ENCODE results near the gene POLR1A.

POLR1A gene

DNA sequence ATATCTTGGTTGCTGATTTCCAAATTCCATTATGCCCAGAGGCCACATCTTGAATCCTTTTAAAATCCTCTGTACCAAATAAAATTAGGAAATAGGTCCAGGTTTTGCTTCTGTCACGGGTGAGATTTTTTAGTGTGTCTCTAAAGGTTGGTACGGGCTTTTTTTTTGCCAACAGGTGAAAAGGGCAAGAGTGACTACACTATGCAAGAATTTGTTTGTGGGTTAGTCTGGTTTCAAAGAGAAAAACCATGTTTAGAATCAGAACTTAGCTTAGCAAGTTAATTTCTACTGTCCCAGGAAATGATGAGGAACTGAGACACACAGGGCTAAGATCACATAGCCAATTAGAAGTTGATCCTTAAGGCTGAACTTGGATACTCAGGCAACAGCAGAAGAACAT, 41.7 kb downstream of the POLR1A start:
- peaks cover 88% of the 10 kb centered on the region for H3K36me3 Mint-ChIP-seq (ENCODE audit: low read depth)
- H3K4me3 Mint-ChIP-seq, result no peak overlapping the region
- no peaks in the 10 kb centered on the region for H3K27me3 Mint-ChIP-seq
- H3K27ac Mint-ChIP-seq, result no peak overlapping the region
- no peaks in the 10 kb centered on the region for H3K9me3 Mint-ChIP-seq
- intact Hi-C loops (cut with micrococcal nuclease), result no loop called here
- peaks cover 10% of the 10 kb centered on the region for H3K4me1 Mint-ChIP-seq (ENCODE audit: low read depth)

DNA sequence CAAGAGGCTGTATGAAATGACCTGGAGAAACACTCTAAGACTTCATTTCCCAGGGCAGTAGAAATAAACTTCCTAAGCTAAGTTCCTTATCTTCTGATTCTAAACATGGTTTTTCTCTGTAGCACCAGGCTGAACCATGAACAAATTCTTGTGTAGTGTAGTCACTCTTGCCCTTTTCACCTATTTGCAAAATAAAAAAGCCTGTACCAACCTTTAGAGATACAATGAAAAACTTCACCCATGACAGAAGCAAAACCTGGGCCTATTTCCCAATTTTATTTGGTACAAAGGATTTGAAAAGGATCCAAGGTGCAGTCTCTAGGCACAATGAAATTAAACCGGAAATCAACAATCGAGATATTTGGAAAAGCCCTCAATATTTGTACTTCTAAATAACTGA, 43.6 kb downstream of the POLR1A start:
- no peak overlapping the region for H3K4me3 Mint-ChIP-seq
- intact Hi-C loops (cut with micrococcal nuclease), result no loop called here
- no peak overlapping the region for H3K27ac Mint-ChIP-seq
- no peaks in the 10 kb centered on the region for H3K27me3 Mint-ChIP-seq
- H3K36me3 Mint-ChIP-seq (ENCODE audit: low read depth), result peaks cover 77% of the 10 kb centered on the region
- no peaks in the 10 kb centered on the region for H3K9me3 Mint-ChIP-seq
- H3K4me1 Mint-ChIP-seq (ENCODE audit: low read depth), result peaks cover 10% of the 10 kb centered on the region

DNA sequence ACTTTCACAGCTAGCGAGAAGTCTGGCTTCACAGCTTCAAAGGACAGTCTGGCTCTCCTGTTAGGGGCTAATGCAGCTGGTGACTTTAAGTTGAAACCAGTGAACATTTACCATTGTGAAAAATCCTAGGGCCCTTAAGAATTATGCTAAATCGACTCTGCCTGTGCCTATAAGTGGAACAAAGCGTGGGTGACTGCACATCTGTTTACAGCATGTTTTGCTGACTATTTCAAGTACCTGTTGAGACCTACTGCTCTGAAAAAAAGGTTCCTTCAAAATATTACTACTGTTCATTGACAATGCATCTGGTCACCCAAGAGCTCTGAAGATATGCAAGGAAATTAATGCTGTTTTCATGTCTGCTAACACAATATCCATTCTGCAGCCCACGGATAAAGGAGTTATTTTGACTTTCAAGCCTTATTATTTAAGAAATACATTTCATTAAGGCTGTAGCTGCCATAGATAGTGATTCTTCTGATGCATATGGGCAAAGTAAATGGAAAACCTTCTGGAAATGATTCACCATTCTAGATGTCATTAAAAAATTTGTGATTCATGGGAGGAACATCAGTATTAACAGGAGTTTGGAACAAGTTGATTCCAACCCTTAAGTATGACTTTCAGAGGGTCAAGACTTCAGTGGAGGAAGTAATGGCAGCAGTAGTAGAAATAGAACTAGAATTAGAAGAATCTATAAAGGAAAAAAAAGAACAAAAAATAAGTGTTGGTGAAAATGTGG, 48.9 kb downstream of the POLR1A start:
- intact Hi-C loops (cut with micrococcal nuclease), result no loop called here
- Mint-ChIP-seq H3K9me3 (no peaks in the 10 kb centered on the region), H3K36me3 (ENCODE audit: low read depth) (peaks cover 72% of the 10 kb centered on the region), H3K27ac (no peak overlapping the region), H3K4me1 (ENCODE audit: low read depth) (no peaks in the 10 kb centered on the region), H3K27me3 (no peaks in the 10 kb centered on the region), H3K4me3 (no peak overlapping the region)

DNA sequence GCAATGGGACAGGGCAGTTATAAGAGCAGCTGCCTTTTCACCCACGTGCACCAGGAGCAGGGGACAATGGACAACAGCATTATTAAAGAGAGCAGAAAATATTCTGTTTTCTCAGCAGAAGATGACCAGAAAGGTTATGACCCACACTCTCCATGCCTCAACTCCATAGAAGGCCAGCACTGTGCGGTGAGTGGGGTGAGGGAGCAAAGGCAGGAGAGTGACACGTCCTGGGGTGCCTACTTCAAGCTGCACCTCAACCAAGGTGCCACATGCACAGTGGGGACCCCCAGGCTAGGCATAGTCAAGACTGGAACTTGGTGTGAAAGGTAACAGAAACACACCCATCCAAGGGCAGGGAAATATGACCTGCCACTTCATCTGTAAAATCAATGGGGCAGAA, 50.4 kb downstream of the POLR1A start:
- intact Hi-C loops (cut with micrococcal nuclease), result no loop called here
- Mint-ChIP-seq H3K4me3 (no peak overlapping the region), H3K27ac (no peak overlapping the region), H3K9me3 (no peaks in the 10 kb centered on the region), H3K36me3 (ENCODE audit: low read depth) (peaks cover 63% of the 10 kb centered on the region), H3K27me3 (no peaks in the 10 kb centered on the region), H3K4me1 (ENCODE audit: low read depth) (peaks cover 6% of the 10 kb centered on the region)

DNA sequence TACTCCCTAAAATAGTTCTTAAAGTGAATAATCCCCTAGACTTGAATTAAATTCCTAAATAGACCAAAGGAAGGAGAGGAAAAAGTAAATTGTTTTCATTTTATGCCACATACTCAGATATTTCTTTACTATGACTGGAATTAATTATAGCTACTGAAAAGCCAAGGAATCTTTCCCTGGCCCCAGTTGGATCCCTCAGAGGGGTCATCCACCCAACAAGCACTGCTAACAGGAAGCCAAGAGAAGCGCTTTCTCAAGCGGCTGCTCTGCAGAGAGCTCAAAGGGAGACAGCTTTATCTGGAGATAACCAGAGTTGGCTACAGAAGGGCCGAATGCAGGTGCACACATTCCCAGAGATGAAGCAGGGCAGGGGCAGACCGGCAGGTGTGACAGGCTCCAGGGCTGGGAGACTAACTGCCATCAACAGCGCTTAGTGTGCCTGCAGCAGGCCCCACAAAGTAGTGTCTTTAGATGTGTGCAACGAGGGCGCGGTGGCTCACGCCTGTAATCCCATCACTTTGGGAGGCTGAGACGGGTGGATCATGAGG, 51.1 kb downstream of the POLR1A start:
- Mint-ChIP-seq H3K27ac (no peak overlapping the region), H3K36me3 (ENCODE audit: low read depth) (peaks cover 62% of the 10 kb centered on the region)
- intact Hi-C loops (cut with micrococcal nuclease), result no loop called here

DNA sequence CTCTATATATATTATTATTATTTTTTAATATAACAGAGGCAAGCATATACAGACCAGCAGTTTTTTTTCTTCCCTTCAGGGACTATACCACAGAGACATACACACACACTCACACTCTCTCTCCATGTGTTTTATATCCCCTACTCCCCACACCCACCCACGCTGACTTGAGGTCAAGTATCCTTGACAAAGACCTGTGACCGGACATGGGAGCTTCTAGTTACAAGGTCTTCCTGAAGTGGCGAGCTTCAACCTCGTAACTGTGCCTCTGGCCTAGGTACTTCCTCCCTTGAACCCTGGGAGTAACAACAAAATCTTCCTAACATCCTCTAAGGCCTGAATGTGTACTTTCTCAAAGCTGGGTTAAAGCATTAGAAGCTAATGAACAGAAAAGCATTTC, 52.5 kb downstream of the POLR1A start:
- intact Hi-C loops (cut with micrococcal nuclease), result no loop called here
- Mint-ChIP-seq H3K27ac (no peak overlapping the region), H3K27me3 (no peaks in the 10 kb centered on the region), H3K4me1 (ENCODE audit: low read depth) (peaks cover 12% of the 10 kb centered on the region), H3K36me3 (ENCODE audit: low read depth) (peaks cover 73% of the 10 kb centered on the region), H3K4me3 (no peak overlapping the region), H3K9me3 (no peaks in the 10 kb centered on the region)

More for the DNA sequence above, 51.1 kb downstream of the POLR1A start:
- H3K4me3 Mint-ChIP-seq, result no peak overlapping the region
- no peaks in the 10 kb centered on the region for H3K9me3 Mint-ChIP-seq
- peaks cover 12% of the 10 kb centered on the region for H3K4me1 Mint-ChIP-seq (ENCODE audit: low read depth)
- no peaks in the 10 kb centered on the region for H3K27me3 Mint-ChIP-seq

DNA sequence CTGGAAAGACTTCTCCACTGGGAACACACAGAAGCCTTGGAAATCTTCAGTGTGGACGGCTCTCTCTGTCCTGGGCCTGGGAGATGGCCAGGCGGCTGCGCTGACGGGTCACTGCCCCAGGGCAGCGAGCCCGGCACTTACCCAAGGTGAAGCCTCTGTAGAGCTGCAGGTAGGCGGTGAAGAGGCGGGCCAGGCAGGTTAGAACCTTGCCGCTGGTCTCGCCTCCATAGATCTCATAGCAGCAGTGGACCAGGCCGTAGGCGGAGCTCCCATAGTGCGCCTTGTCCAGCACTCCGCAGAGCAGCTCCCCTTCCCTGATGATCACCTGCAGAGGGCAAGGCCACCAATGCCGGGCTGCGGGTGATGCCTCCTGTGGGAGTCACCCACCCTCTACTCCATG, 53.0 kb downstream of the POLR1A start:
- no peaks in the 10 kb centered on the region for H3K9me3 Mint-ChIP-seq
- intact Hi-C loops (cut with micrococcal nuclease), result no loop called here
- H3K27ac Mint-ChIP-seq, result no peak overlapping the region
- no peak overlapping the region for H3K4me3 Mint-ChIP-seq
- H3K36me3 Mint-ChIP-seq (ENCODE audit: low read depth), result peaks cover 71% of the 10 kb centered on the region
- peaks cover 15% of the 10 kb centered on the region for H3K4me1 Mint-ChIP-seq (ENCODE audit: low read depth)
- H3K27me3 Mint-ChIP-seq, result no peaks in the 10 kb centered on the region

DNA sequence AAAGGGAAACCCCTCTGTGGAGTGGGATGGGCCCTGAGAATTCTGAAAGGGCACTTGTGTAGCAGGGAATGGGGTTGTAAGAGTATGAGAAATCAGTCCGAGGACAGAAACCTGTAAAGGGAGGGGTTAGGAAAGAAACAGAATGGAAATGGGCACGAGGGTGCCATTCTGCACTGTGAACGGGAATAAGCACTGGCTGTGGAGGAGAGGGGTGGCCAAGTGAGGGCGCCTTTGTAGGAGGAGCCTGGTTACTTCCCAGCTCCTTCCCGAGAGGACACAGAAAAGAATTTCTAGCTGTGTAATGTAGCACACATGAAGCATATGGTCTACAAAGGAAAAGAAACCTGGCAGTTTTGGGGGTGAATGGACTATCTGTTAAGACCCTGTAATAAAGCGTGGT, 53.4 kb downstream of the POLR1A start:
- intact Hi-C loops (cut with micrococcal nuclease), result no loop called here
- Mint-ChIP-seq H3K4me1 (ENCODE audit: low read depth) (peaks cover 19% of the 10 kb centered on the region), H3K9me3 (no peaks in the 10 kb centered on the region), H3K27me3 (no peaks in the 10 kb centered on the region), H3K27ac (no peak overlapping the region), H3K4me3 (no peak overlapping the region), H3K36me3 (ENCODE audit: low read depth) (peaks cover 70% of the 10 kb centered on the region)

DNA sequence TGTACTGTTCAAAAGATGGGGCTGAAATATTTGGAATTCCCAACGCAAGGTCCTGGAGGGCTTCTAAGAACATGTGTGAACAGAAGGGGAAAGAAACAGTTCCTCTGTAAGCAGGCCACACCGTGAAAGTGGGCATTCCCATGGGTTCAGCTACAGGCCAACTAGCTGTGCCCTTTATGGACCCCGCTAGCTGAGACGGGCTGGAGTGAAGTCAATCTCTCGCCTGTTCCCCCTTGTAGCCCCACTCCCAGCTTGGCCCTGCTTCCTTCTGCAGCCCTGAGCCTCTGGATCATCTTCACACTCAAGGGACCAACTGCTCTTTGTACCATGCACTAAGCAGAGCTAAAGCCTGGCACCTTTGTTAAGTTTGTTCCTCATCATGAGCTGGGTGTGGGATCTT, 55.4 kb downstream of the POLR1A start:
- Mint-ChIP-seq H3K4me1 (ENCODE audit: low read depth) (peaks cover 27% of the 10 kb centered on the region), H3K4me3 (no peak overlapping the region), H3K9me3 (no peaks in the 10 kb centered on the region), H3K27me3 (no peaks in the 10 kb centered on the region), H3K27ac (peak overlapping the region; percentile 56), H3K36me3 (ENCODE audit: low read depth) (peaks cover 77% of the 10 kb centered on the region)
- intact Hi-C loops (cut with micrococcal nuclease), result no loop called here

DNA sequence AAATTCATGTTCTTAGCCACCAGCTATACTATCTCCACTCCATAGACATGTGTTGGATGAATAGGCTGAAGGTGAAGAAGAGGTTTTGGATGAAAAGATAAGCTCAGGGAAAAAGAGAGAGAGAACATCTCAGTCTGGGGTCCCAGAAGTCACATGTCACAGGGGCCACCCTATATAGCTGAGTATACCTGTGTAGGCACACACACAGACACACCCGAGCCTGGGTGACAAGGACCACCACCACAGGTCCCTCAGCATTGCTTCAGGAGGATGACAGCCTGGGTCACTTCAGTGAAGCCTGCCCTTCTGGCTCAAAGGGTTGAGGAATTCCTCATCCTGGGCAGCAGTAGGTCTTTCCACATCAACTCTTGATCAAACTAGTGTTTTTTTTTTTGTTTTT, 56.2 kb downstream of the POLR1A start:
- no peaks in the 10 kb centered on the region for H3K27me3 Mint-ChIP-seq
- H3K36me3 Mint-ChIP-seq (ENCODE audit: low read depth), result peaks cover 77% of the 10 kb centered on the region
- no peak overlapping the region for H3K4me3 Mint-ChIP-seq
- H3K4me1 Mint-ChIP-seq (ENCODE audit: low read depth), result peaks cover 27% of the 10 kb centered on the region
- intact Hi-C loops (cut with micrococcal nuclease), result no loop called here
- H3K27ac Mint-ChIP-seq, result no peak overlapping the region
- no peaks in the 10 kb centered on the region for H3K9me3 Mint-ChIP-seq

DNA sequence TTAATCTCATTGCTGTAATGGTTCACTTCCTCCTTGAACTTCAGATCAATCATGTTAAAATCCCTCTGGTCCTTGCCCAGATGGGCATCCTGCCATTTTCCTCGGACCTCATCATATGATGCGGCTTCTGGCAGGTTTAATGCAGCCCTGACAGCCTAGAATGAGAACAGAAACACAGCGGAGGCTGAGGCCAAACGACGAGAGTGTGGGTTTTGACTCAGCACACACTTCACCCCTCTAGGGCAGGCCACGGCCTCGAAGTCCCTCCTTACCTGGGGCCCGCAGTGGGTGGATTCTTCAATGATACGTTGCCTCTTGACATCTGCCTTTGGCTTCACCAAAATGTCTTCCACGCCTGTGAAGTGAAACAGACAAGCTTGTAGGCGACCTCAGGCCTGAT, 56.8 kb downstream of the POLR1A start:
- intact Hi-C loops (cut with micrococcal nuclease), result no loop called here
- no peaks in the 10 kb centered on the region for H3K9me3 Mint-ChIP-seq
- H3K4me3 Mint-ChIP-seq, result no peak overlapping the region
- H3K27ac Mint-ChIP-seq, result no peak overlapping the region
- peaks cover 27% of the 10 kb centered on the region for H3K4me1 Mint-ChIP-seq (ENCODE audit: low read depth)
- H3K27me3 Mint-ChIP-seq, result no peaks in the 10 kb centered on the region
- peaks cover 77% of the 10 kb centered on the region for H3K36me3 Mint-ChIP-seq (ENCODE audit: low read depth)

DNA sequence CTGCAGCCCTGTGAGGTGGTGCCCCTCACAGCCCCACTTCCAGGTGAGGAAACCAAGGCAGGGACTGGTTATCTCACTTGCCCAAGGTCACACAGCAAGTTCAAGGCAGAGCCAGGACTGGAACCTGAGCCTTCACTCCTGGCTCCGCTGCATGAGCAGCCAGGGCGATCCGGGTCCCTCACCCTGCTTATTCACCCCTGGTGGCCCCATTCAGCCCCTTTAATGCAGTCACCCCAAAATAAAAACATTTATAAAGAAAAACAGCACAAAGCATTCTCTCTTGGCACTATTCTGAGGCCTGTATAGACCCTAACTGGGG, 57.3 kb downstream of the POLR1A start:
- Mint-ChIP-seq H3K27me3 (no peaks in the 10 kb centered on the region), H3K4me3 (no peak overlapping the region), H3K36me3 (ENCODE audit: low read depth) (peaks cover 77% of the 10 kb centered on the region), H3K4me1 (ENCODE audit: low read depth) (peaks cover 27% of the 10 kb centered on the region), H3K27ac (no peak overlapping the region), H3K9me3 (no peaks in the 10 kb centered on the region)
- intact Hi-C loops (cut with micrococcal nuclease), result no loop called here

DNA sequence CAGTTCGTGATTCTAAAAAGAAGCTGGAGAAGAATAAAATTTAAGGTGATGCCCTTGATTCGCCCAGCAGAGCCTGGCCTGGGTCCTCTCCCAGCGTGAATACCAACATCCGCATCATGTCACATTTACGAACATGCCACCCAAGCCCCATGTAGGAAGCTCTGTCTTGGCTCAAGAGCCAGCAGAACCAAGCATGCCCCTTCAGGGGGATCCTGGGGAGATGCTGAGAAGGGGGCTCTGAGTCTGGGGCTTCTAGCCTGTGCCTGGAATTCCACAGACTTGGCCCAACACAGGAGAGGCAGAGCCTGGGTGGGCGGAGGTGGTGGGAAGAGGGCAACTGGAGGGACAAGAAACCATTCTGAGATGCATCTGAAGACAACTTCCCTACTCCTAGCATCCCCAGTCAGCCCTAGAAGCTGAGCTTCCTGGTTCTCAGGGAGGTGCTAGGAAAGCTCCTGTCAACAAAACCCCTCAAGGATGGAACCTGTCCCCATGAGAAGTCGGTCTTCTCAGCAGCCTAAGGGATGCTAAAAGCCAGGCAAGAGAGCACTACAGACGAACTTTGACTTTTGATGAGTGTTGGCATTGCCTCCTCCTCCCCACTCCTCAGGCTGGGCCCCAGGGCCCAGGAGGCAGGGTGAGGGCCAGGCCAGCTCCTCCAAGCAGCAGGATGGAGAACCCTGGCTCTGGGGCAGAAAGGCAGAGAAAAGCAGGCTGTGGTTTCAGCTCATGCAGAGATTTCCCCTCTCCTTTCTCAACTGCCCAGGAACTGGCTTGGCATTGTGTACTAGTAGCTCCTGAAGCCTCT, 57.9 kb downstream of the POLR1A start:
- Mint-ChIP-seq H3K4me1 (ENCODE audit: low read depth) (peaks cover 27% of the 10 kb centered on the region), H3K36me3 (ENCODE audit: low read depth) (peaks cover 77% of the 10 kb centered on the region), H3K4me3 (no peak overlapping the region), H3K27me3 (no peaks in the 10 kb centered on the region), H3K9me3 (no peaks in the 10 kb centered on the region), H3K27ac (peak overlapping the region; percentile 42)
- intact Hi-C loops (cut with micrococcal nuclease), result no loop called here

DNA sequence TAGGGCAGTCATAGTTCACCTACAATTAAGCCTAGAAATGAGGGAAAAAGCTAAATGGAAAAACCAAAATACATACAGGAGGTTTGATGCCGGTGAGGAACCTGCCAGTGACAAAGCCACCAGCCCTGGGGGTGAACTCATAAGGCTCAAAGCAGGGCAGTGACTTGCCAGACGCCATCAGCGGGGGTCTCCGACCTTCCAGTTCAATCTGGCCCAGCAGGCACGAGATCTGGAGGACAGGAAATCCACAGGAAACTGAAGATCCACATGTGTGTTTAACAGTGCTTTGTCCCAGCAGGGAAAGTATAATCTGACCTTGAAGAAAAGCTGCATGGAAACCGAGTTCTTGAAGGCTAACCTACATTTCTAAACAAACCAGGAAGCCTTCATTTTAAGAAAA, 60.1 kb downstream of the POLR1A start:
- no peaks in the 10 kb centered on the region for H3K9me3 Mint-ChIP-seq
- no peaks in the 10 kb centered on the region for H3K27me3 Mint-ChIP-seq
- H3K4me3 Mint-ChIP-seq, result no peak overlapping the region
- intact Hi-C loops (cut with micrococcal nuclease), result no loop called here
- no peak overlapping the region for H3K27ac Mint-ChIP-seq
- peaks cover 24% of the 10 kb centered on the region for H3K4me1 Mint-ChIP-seq (ENCODE audit: low read depth)
- H3K36me3 Mint-ChIP-seq (ENCODE audit: low read depth), result peaks cover 84% of the 10 kb centered on the region

Data from dendritic cell treated with granulocyte-macrophage colony-stimulating factor and Interleukin-4, amounts not matched to agents 40 ng/mL and 50 ng/mL, for 4 days (primary cell).